Activated B cell treated with CpG ODN at 0.5 μM for 24 hours (primary cell): ENCODE data around the gene LILRB4. TPM values are rescaled to one million over a fixed set of nuclear protein-coding genes. Genes with fewer than 3 reads are reported as not detected.

ENCODE experiments used
- ATAC-seq: fragments of 200-7000 bp; cut with Tn5 transposase; one replicate; pipeline ENCODE4 v1.10.0; 2021; ENCODE audit warnings: low read depth, mild to moderate bottlenecking, moderate library complexity
- CTCF ChIA-PET: fragments of 350-600 bp; sonication (Branson Sonifier 250); formaldehyde crosslinking; loops from one replicate; lab custom pipeline; 2021; ENCODE audit warnings: antibody characterized with exemption; lab: Charles Lee
- POLR2A ChIA-PET: fragments of 350-600 bp; sonication (Branson Sonifier 250); formaldehyde crosslinking; loops from one replicate; lab custom pipeline; 2021; ENCODE audit warnings: antibody characterized with exemption; lab: Charles Lee
- DNase-seq: peaks from one replicate; pipeline ENCODE4 v3.0.0; 2022
- H3K27ac Mint-ChIP-seq: one replicate; pipeline ENCODE4 v1.8.0; 2020; ENCODE audit warnings: mixed read lengths
- H3K27me3 Mint-ChIP-seq: one replicate; pipeline ENCODE4 v1.8.0; 2021; ENCODE audit warnings: mixed read lengths
- H3K36me3 Mint-ChIP-seq: one replicate; pipeline ENCODE4 v1.8.0; 2021; ENCODE audit warnings: low read depth, mixed read lengths
- H3K4me1 Mint-ChIP-seq: one replicate; pipeline ENCODE4 v1.8.0; 2021; ENCODE audit warnings: mixed read lengths
- H3K4me3 Mint-ChIP-seq: one replicate; pipeline ENCODE4 v1.8.0; 2020; ENCODE audit warnings: mild to moderate bottlenecking, mixed read lengths
- H3K9me3 Mint-ChIP-seq: one replicate; pipeline ENCODE4 v1.8.0; 2020; ENCODE audit warnings: mixed read lengths
- intact Hi-C: fragments of 100-400 bp; cut with micrococcal nuclease; formaldehyde crosslinking; loops from one replicate; pipeline ENCODE4 v1.15.1; 2024
- total RNA-seq: library from RNA; stranded (reverse); gene quantifications from 2 replicates; pipeline ENCODE4 v1.2.3, GENCODE V29; 2022
- TF ChIP-seq, protein P1 (sequence below): fragments of 200-600 bp; IDR thresholded peaks from one replicate; pipeline ENCODE4 v1.8.0; 2022; ENCODE audit warnings: antibody characterized with exemption, mild to moderate bottlenecking

LILRB4 gene
- total RNA-seq, 1 donor from 2014 or later, result 1.4 TPM

DNA sequence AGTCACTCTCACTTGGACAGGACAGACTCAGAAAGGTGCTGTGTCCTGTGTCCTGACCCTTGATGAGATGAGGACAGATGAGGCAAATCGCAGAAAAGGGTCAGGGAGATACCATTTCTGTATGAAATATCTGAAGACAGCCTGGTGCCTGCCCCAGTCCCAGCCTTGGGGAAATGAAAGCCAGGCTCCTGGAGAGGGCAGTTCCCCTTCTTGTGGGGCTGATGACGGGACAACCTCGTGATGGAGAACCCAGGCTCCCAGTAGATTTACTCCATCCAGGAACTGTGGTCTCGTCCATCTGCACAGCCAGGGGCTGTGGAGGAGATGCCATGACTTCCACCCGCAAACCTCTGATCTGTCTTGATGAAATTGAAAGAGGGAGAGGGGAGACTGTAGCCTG, 18.7 kb upstream of the LILRB4 start:
- H3K27ac Mint-ChIP-seq, result no peak overlapping the region
- DNase-seq, result peak; percentile 5
- no peaks in the 10 kb centered on the region for H3K9me3 Mint-ChIP-seq
- peaks cover 14% of the 10 kb centered on the region for H3K4me1 Mint-ChIP-seq
- H3K27me3 Mint-ChIP-seq, result no peaks in the 10 kb centered on the region
- ATAC-seq, result no peak
- H3K36me3 Mint-ChIP-seq, result no peaks in the 10 kb centered on the region
- intact Hi-C loops, result no loop called here
- POLR2A ChIA-PET, result no interaction called here
- TF ChIP-seq, protein P1, sequence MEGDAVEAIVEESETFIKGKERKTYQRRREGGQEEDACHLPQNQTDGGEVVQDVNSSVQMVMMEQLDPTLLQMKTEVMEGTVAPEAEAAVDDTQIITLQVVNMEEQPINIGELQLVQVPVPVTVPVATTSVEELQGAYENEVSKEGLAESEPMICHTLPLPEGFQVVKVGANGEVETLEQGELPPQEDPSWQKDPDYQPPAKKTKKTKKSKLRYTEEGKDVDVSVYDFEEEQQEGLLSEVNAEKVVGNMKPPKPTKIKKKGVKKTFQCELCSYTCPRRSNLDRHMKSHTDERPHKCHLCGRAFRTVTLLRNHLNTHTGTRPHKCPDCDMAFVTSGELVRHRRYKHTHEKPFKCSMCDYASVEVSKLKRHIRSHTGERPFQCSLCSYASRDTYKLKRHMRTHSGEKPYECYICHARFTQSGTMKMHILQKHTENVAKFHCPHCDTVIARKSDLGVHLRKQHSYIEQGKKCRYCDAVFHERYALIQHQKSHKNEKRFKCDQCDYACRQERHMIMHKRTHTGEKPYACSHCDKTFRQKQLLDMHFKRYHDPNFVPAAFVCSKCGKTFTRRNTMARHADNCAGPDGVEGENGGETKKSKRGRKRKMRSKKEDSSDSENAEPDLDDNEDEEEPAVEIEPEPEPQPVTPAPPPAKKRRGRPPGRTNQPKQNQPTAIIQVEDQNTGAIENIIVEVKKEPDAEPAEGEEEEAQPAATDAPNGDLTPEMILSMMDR, result no peak
- CTCF ChIA-PET, result no interaction called here
- H3K4me3 Mint-ChIP-seq, result no peak overlapping the region

DNA sequence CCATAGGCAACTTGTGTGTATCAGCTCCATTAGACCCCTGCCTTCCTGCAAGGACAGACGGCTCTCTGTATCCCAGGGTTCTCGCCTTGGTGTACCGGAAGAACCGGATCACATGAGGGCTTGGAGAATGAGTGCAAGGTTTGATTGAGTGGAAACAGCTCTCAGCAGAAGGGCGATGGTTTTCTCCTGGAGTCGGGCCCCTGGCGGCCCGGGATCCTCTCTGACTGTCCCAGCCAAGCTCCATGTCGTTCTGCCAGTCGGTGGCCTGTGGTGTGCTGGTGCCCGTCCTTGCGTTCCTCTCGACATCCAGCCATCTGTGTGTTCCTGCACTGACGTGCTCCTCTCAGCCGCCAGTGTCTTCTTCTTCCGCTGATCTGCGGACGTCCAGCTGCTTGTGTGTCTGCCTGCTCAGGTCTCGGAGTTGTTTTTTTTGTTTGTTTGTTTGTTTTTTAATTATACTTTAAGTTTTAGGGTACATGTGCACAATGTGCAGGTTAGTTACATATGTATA, 16.4 kb upstream of the LILRB4 start:
- H3K36me3 Mint-ChIP-seq, result no peaks in the 10 kb centered on the region
- no peaks in the 10 kb centered on the region for H3K9me3 Mint-ChIP-seq
- ATAC-seq, result no peak
- CTCF ChIA-PET, result no interaction called here
- H3K4me1 Mint-ChIP-seq, result peaks cover 11% of the 10 kb centered on the region
- TF ChIP-seq, protein P1, result no peak
- no peak overlapping the region for H3K27ac Mint-ChIP-seq
- H3K27me3 Mint-ChIP-seq, result no peaks in the 10 kb centered on the region
- DNase-seq, result peak; percentile 12
- H3K4me3 Mint-ChIP-seq, result no peak overlapping the region
- POLR2A ChIA-PET, result interaction anchor here (1.1 kb wide), 1 partner anchor 30 kb away, joined by 4 read pairs; no protein-coding TSS in a partner anchor
- intact Hi-C loops, result no loop called here

DNA sequence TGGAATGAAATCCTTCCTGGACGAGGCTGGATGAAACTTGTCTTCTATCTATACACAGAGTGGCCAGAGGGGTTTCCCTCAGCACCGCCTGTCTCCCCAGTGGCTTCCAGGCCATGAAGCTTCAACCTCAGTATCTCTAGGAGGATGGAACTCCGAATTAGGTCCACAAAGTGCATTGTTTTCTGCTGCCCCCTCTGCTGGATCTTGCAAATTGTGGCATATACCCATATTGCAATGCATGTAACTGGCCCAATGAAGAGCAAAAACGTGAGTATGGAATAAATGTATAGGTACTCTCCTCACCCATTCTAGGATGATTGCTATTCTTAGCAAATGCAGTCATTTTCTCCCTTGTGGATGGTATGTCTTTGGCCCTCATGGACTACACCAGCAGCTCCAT, 14.7 kb upstream of the LILRB4 start:
- Mint-ChIP-seq H3K9me3 (no peaks in the 10 kb centered on the region), H3K27ac (no peak overlapping the region), H3K4me1 (peaks cover 8% of the 10 kb centered on the region), H3K27me3 (no peaks in the 10 kb centered on the region), H3K36me3 (no peaks in the 10 kb centered on the region), H3K4me3 (no peak overlapping the region)
- ChIA-PET CTCF (interaction anchor here (1.5 to 2.0 kb wide), 3 partner anchors 26 to 167 kb away, joined by 3 to 7 read pairs (median 6); no protein-coding TSS in a partner anchor), POLR2A (no interaction called here)
- intact Hi-C loops, result no loop called here
- TF ChIP-seq, protein P1, result no peak
- no peak for DNase-seq
- no peak for ATAC-seq

DNA sequence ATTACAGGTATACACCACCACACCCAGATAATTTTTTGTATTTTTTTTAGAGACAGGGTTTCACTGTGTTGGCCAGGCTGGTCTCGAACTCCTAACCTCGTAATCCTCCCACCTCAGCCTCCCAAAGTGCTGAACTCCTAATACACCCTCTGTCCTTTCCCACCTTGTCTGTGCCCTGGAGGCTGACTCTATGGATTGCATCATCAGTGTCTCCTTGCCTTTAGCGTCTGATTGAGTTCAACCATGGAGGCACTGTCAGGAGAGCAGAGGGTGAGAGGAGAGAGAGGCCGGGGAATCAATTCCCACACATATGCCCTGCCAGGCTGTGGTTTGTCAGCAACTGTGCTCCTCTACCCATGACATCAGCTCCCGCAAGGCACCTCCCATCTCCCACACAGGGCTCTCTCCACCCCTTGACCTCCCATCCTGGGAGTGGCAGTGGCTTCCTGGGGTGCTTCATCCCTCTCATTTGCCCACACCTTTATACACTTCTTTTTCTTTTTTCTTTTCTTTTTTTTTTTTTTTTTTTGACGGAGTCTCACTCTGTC, 12.6 kb upstream of the LILRB4 start:
- H3K4me1 Mint-ChIP-seq, result peaks cover 12% of the 10 kb centered on the region
- POLR2A ChIA-PET, result interaction anchor here (0.7 kb wide), 1 partner anchor 22 kb away, joined by 3 read pairs; no protein-coding TSS in a partner anchor
- H3K27ac Mint-ChIP-seq, result no peak overlapping the region
- no peaks in the 10 kb centered on the region for H3K36me3 Mint-ChIP-seq
- TF ChIP-seq, protein P1, result no peak
- H3K27me3 Mint-ChIP-seq, result no peaks in the 10 kb centered on the region
- intact Hi-C loops, result loop anchor here (10.0 kb wide), 1 partner anchor 855 kb away; no protein-coding TSS in a partner anchor
- no peaks in the 10 kb centered on the region for H3K9me3 Mint-ChIP-seq
- CTCF ChIA-PET, result no interaction called here
- DNase-seq (no peak), ATAC-seq (no peak)
- H3K4me3 Mint-ChIP-seq, result no peak overlapping the region

DNA sequence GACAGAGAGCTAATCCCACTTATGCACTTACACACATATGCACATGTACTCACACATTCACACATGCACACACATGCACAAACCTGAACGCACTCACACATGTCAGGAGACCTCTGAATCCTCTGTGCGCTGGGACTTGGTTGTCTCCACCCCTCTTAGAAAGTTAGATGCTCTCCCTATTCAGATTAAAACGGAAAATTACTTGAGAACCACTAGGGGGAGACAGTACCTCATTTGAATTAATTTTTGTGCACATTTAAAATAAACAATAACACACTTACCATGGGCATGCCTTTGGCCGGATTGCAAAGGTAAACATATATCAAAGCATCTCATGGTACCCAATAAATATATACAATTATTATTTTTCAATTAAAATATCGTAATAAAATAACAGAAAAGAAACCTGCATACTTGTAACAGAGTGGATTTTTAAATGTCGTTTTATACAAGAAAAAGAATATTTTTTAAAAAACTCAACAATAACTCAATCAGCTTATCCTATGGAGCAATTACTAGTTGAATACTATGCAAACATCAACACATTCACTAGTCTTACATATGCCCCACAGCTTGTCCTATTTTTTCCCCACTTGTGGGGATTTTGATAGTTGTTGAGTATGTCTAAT, 9.5 kb upstream of the LILRB4 start:
- DNase-seq (no peak), ATAC-seq (peak; percentile 42)
- H3K27ac Mint-ChIP-seq, result no peak overlapping the region
- ChIA-PET CTCF (interaction anchor here (0.6 to 5.7 kb wide), 11 partner anchors 9 to 511 kb away, joined by 3 to 114 read pairs (median 5); partner anchors contain the start of genes LILRA2 and LILRB4), POLR2A (interaction anchor here (0.8 to 0.9 kb wide), 2 partner anchors 14 to 1460 kb away, joined by 3 read pairs; partner anchors contain the start of gene ZNF665)
- intact Hi-C loops, result loop anchor here (1.0 to 10.0 kb wide), 3 partner anchors 23 to 852 kb away; no protein-coding TSS in a partner anchor
- H3K9me3 Mint-ChIP-seq, result no peaks in the 10 kb centered on the region
- H3K27me3 Mint-ChIP-seq, result no peaks in the 10 kb centered on the region
- H3K4me1 Mint-ChIP-seq, result peaks cover 12% of the 10 kb centered on the region
- no peaks in the 10 kb centered on the region for H3K36me3 Mint-ChIP-seq
- H3K4me3 Mint-ChIP-seq, result no peak overlapping the region
- TF ChIP-seq, protein P1, result peak; percentile 88
